ENCODE measurements around the gene GOLGA8G.
"Not testable (repeated sequence)": the region's sequence is repeated elsewhere in the genome, so short reads cannot be mapped to it uniquely, and the experiment has no call there.

Gene GOLGA8G, protein sequence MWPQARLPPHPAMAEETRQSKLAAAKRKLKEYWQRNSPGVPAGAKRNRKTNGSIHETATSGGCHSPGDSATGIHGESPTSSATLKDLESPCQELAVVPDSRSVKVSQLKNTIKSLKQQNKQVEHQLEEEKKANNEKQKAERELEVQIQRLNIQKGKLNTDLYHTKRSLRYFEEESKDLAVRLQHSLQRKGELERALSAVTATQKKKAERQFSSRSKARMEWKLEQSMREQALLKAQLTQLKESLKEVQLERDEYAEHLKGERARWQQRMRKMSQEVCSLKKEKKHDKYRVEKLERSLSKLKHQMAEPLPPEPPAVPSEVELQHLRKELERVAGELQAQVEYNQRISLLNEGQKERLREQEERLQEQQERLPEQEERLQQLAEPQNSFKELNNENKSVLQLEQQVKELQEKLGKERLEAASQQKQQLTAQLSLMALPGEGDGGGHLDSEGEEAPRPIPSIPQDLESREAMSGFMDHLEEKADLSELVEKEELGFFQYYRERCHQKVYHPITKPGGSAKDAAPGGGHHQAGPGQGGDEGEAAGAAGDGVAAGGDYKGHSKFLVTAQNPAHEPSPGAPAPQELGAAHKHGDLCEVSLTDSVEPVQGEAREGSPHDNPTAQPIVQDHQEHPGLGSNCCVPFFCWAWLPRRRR

DNA sequence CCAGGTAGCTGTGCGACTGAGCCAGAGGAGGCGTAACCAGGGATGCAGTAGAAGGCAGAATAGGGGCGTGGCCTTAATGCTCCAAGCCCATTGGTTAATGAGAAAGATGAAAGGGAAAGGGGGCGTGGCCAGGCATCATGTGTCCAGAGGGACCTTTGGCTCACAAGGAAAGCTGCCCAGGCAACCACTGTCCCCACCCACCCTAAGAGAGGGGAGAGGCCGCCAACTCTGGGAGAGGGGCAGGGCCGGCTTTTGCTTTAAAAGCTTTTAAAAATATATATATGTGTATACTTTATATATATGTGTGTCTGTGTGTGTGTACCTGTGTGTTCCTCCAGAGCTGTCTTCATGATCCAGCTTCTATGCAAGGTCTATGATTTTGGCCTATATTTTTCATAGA lies at the start of gene GOLGA8G:
Gene GOLGA8G, minus strand, starts transcription at position 18 of the 400 bp plus-strand sequence. CDS start 62 bp downstream, outside the sequence.
- not testable (repeated sequence) for DNase-seq

DNA sequence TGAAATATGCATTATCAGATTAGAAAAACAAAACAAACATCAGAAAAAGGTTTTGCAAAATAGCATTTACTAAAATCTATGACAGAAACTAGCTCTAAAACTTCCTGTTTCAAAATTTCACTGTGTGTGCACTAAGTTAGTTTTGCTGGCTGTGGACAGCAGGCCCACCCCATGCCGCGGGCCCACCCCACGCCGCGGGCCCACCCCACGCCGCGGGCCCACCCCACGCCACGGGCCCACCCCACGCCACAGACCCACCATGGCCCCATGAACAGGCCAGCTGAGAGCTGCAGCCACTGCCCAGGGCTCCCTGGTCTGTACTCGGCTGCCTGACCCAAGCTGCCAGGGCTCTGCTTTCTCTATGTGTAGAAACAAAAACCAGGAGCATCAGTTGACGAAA lies 40.6 kb upstream of the GOLGA8G start:
- DNase-seq: not testable (repeated sequence)

DNA sequence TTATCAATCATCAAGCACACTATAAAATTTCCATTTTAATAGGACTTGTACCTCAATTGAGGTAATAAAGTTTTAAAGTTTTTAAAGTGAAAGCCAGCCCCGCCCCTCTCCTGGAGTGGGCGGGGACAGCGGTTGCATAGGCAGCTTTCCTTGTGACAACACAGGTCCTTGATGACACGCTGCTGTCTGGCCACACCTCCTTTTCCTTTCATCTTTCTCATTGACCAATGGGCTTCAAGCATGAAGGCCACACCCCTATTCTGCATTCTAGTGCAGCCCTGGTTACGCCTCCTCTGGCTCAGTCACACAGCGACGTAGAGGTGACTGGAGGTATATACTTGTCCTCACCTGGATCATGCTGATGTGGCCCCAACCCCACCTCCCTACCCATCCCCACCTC lies 20.5 kb upstream of the GOLGA8G start, which contains the start of gene GOLGA6L25:
Gene GOLGA6L25, plus strand, starts transcription at position 301 of the 400 bp plus-strand sequence. Its CDS starts 61 bp downstream, at position 362.
- not testable (repeated sequence) for DNase-seq

DNA sequence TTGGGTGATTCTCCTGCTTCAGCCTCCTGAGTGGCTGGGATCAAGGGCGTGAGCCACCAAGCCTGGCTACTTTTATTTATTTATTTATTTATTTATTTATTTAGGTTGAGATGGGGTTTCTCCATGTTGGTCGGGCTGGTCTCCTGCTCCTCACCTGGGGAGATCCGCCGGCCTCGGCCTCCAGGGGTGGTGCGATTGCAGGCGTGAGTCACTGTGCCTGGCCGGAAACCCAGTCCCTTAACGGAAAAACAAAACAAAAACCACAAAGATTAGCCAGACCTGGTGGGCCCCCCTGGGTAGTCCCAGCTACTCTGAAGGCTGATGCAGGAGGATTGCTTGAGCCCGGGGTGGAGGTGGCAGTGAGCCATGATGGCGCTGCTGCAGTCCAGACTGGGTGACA lies 17.6 kb downstream of the GOLGA8G start:
- DNase-seq: not testable (repeated sequence)

DNA sequence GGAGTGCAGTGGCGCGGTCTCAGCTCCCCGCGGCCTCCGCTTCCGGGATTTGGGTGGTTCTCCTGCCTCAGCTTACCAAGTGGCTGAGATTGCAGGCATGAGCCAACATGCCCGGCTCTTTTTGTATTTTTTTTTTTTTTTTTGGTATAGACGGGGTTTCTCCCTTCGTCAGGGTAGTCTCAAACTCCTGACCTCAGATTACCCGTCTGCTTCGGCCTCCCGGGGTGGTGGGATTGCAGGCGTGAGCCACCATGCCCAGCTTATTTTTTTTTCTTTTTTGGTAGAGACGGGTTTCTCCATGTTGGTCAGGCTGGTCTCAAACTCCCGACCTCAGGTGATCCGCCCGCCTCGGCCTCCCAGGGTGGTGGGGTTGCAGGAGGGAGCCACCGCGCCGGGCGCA lies 18.6 kb downstream of the GOLGA8G start:
- DNase-seq: not testable (repeated sequence)

DNA sequence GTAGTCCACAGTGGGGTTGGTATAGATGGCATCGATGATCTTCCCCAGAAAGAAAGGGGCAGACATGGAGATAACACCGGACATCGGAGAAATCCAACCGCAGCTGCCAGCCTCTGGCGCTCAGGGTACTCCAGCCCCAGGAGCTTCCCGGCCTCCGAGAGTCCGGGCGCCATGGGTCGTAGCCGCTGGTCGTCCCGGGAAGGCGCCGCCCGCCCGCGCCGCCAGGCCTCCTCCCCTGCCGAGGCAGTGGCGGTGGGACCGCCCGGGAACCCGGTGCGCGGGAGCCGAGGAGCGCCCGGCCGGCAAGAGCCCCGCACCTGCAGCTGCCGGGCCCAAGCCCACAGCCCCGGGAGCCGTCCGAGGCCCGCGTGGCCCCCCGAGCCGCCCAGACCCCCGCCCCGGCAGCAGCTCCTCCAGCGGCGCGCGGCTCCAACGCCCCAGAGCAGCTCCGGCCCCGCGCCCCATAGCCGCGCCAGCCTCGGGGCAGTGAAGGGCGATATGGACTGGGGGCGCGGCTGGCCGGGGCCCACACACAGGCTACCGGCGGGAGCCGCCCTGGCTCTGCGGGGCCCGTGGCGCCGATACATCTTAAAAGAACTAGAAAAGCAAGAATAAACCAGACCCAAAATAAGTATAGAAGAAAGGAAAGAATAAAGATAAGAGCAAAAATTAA lies 24.4 kb downstream of the GOLGA8G start:
- not testable (repeated sequence) for DNase-seq

DNA sequence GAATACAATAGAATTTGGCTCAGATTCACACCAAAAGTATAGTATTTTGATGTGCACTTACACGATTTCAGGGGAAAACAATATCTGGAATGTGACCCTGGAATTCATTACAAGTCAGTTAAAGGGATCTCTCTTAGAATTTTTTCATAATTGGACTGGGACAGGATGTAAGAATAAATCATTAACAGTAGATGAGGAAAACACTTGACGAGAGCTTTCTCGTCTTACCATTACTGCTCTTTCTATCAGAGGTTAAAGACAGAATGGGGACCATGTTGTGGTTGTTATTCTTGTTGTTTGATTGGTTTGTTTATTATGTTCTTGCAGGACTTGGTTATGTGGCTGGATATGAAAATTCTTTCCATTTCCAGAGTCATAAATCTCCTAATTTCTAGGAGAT lies 51.4 kb downstream of the GOLGA8G start:
- DNase-seq: not testable (repeated sequence)

Data from CD4-positive, alpha-beta T cell treated with Interleukin-17A for 1 hour (primary cell).